Activated T-helper 9 cell treated with anti-CD3 and anti-CD28 coated beads, Interleukin-2, amount 50 U/mL, for 16 hours (primary cell): Measurements from ENCODE around the gene SNRPF.
"Not testable (repeated sequence)": the region's sequence is repeated elsewhere in the genome, so short reads cannot be mapped to it uniquely, and the experiment has no call there.

Source experiments
- DNase-seq: peaks from one replicate; pipeline ENCODE4 v3.0.0-alpha.2; 2020; ENCODE audit warnings: low read depth

Gene SNRPF

DNA sequence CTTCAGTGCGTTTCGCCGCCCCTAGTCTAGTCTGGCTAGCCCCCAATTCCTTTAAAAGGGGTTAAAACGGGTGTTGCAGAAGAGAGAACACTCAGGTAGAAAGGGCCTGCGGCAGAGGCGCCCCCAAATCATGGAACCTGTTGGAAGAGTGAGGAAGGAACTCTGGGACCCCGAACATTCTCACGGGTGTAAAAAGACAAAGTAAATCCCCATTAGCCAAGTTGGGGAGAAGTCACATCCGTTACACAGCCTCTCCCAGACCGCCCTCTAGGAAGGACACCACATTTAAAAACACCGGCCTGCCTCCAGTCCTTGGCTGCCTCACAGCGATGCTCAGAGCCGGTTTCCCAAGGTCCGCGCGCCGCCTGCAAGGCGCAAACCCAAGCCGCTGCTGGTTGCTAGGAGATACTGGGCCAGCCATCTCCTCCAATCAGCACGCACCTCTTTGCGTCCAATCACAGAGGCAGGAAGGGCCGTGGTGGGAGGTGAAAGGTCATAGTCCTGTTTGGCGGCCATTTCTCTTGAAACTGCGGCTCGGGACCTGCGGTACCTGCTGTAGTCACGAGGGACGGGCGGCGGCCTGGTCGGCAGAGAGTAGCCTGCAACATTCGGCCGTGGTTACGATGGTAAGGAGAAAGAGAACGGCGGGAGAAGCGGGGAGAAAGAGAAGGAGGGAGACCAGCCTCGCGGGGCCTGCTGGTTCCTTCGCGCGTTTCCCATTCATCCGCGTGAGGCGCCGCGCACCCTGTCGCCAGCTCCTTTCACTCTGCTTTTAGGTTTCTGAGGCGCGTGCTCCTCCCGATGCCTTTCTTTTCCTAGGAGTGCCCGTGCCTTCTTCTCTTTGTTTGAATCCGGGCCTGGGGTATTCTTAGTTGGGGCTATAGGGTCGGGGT lies at the start of gene SNRPF:
SNRPF (plus strand) TSS at position 502 of the 893 bp plus-strand sequence; CDS start at position 624, 122 bp downstream.
- DNase-seq: peak; percentile 85

GRCh38 chr12:95809000-95809680 lies 49.6 kb upstream of the SNRPF start:
- DNase-seq: no peak

- no peak for DNase-seq
These were observed 48.3 kb upstream of the SNRPF start for GRCh38 chr12:95810411-95810810.

- DNase-seq: not testable (repeated sequence)
These were observed 46.6 kb upstream of the SNRPF start for GRCh38 chr12:95812155-95812554.

DNA sequence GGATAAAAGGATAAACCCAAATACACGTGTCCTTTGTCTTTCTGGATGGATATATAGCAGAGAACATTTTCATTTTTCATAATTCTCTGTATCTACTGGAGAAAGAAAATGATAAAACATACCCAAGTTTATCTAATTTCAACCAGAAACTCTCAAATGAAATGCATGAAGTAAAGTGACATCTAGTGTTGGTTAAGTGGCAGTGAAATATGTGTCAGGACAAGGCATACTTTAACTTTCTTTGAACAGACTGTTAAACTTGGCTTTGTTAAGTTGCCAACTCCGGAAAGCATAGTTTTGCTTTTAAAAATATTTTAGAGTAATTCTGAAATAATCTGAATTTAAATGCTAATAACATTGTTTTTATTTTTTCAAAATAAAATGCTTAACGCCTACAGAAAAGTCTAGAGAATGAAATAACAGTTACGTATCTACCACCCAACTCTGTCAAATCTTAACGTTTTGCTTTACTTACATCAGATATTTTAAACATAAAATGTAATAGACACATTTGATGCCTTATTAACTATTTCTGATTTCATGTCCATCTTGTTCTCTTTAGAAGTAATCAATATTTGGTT lies 43.0 kb upstream of the SNRPF start:
- no peak for DNase-seq

GRCh38 chr12:95820096-95820703 lies 38.6 kb upstream of the SNRPF start:
- no peak for DNase-seq

DNA sequence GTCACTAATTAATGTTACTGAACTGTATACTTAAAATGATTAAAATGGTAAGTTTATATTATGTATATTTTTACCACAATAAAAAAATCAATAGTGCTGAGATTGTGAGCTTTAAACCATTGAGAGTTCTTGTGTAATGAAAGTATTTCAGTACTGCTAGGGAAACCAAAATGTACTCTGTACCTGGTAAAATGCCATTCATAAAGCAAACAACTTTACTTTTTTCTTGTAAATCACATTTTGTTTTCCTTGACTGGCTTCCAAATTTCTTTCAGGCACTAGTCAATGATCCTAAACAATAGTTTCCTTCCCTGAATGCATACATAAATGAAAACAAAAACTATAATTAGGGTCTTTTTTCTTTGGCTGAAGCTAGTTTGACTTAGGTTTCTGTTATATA lies 29.4 kb upstream of the SNRPF start:
- DNase-seq: no peak

DNA sequence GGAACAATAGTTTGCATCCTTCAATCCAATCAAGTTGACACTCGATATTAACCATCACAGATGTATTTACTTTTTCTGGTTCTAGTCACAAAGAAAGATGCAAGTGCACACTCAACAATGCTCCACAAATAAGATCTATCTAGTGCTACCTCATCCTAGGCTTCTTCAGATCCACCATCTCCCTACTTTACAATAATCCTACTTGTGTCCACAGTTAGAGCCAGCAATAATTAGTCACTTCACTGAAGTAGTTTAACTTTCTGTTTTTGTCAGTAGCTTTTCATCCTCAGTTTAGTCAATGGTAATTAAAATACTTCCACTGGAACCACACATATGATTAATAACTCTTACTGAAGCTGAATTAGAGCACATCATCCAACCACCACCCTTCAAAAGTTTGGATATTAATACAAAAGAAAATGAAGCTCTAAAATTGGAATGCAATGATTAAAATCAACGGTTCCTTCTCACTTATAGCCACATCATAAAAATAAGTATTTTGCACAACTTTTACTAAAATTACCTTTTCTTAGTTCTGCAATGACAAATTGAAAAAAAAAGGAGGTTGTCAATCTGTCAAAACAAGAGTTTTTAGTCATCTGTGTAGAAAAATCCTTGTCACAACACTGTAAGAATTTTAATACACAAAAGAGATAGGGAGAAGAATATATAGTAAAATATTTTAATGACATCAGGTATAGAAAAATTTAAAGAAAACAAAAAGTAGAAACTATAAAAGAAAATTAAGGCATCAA lies 28.2 kb upstream of the SNRPF start:
- DNase-seq: no peak

- DNase-seq: no peak
These were observed 24.2 kb upstream of the SNRPF start for GRCh38 chr12:95834572-95834971.

- DNase-seq: no peak
These were observed 22.6 kb upstream of the SNRPF start for GRCh38 chr12:95836185-95836609.

GRCh38 chr12:95836630-95837239 lies 22.0 kb upstream of the SNRPF start:
- no peak for DNase-seq

GRCh38 chr12:95837240-95838038 lies 21.3 kb upstream of the SNRPF start:
- no peak for DNase-seq

DNA sequence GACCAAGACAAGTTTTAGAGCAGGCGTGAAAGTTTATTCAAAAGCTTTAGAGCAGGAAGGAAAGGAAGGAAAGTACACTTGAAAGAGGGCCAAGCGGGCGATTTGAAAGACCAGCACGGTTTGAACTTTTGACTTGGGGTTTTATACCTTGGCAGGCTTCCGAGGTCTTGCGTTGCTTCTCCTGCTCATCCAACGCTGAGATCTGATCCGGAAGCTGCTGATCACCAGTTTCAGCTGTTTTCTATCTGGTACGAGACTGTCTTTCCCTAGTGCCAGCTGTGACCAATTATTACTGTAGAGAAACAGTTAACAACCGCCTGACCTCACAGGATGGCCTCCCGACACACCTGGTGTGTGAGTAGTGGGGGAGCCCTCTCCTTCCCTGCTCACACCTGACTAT lies 20.6 kb upstream of the SNRPF start:
- DNase-seq: no peak

DNA sequence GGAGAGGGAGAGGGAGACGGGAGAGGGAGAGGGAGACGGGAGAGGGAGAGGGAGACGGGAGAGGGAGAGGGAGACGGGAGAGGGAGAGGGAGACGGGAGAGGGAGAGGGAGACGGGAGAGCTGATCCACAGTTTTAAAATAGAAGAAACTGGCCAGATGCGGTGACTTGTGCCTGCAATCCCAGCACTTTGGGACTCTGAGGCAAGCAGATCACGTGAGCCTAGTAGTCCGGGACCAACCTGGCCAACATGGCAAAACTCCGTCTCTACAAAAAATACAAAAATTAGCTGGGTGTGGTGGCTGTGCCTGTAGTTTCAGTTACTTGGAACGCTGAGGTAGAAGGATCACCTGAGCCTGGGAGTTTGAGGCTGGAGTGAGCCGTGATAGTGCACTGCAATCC lies 16.3 kb upstream of the SNRPF start:
- DNase-seq: not testable (repeated sequence)

GRCh38 chr12:95848575-95849388 lies 10.0 kb upstream of the SNRPF start:
- no peak for DNase-seq

GRCh38 chr12:95851606-95852005 lies 7.1 kb upstream of the SNRPF start:
- no peak for DNase-seq

- DNase-seq: no peak
These were observed 6.6 kb upstream of the SNRPF start for GRCh38 chr12:95852133-95852532.

DNA sequence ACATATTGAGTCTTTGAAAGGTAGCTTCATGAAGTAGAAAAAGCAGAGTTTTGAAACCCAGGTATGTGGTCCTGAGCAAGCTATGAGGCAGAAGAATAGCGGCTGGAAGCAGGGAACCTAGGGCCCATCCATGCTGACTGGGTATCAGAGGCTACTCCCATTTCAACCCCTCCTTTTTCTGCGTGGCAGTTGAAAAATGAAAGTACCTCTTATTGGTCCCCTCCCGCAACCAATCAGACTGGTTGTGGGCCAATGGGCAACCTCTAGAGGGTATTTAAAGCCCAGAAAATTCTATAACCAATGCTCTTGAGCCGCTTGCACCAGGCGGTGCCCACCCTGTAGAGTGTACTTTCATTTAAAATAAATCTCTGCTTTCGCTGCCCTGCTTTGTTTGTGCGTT lies 1.6 kb upstream of the SNRPF start:
- DNase-seq: no peak

- no peak for DNase-seq
These were observed 953 bp upstream of the SNRPF start for GRCh38 chr12:95857799-95858198.
